NCI-H2171 (cell line): ENCODE results near the gene JUP.

Source experiments
- DNase-seq: peaks from one replicate; lab custom pipeline; 2025; lab: John Stamatoyannopoulos, UW

Gene JUP

DNA sequence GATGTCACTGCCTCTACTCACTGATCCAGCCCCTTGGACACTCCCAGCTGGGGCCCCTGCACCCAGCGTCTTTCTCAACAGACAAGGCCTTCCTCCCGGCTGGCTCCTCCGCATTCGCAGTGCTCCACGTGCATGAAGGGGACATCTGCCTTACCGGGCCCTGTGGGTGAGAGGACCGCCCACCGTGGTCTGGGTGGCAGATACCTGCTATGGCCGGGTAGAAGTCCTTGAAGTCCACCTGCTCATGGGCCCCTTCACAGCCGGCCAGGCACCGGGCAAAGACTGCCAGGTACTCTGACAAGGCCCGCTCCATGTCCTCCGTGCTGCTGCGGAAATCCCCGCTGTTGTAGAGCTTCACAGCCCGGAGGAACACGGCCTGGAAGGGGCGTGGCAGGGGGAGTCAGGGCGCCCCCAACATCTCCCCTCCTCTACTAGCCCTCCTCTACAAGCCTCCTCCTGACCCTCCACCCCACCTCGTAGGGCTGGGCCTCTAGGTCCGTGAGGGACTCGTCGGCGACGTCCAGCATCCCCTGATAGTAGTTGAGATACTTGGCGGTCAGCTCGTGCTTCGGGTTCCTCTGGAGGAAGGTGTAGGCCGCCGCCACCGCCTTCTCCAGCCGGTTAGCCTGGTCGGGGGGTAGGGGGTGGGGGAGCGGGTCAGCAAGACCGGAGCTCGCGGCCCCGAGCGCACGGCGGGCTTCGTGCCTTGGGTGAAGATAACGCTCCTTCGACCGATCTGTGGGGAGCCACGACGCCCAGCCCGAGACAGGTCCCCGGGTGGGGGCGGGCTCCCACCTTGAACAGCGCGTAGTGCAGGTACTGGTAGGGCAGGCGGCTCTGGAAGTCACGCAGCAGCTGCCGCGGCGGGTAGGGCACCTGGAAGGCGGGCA is 24.4 kb upstream of the JUP start:
- no peak for DNase-seq

DNA sequence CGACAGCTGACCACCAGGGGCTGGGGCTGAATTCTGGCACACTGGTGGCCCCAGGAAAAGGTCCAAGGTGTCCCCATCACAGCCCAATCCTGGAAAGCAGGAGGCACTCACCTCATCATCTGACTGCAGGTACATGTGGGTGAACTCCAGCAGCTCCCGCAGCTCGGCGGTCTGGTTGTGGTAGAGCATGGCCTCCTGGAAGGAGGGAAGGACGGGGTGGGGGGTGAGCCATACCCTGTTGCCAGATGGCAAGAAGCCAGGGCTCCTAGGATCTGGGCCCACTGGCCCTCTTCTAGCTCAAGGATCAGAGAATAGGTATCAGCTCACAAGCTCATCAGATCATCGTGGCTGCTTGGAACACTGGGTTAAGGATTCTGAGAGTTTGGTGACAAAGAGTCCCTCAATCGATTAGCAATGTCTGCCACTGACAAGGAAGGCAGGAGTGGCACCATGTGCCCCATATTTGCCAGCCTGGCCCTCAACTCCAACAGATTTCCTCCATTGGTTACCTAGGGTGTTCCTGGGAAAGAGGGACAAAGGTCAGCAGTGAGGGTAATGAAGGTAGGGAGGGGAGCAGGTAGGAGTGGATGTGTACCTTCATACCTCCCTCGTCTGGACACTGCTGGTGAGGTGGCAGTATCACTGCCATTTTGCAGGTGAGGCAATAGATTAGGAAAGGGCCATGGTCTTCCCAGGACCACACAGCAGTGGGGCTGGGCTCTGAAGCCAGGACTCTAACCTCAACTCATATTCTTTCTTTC is 20.4 kb upstream of the JUP start:
- DNase-seq = no peak

DNA sequence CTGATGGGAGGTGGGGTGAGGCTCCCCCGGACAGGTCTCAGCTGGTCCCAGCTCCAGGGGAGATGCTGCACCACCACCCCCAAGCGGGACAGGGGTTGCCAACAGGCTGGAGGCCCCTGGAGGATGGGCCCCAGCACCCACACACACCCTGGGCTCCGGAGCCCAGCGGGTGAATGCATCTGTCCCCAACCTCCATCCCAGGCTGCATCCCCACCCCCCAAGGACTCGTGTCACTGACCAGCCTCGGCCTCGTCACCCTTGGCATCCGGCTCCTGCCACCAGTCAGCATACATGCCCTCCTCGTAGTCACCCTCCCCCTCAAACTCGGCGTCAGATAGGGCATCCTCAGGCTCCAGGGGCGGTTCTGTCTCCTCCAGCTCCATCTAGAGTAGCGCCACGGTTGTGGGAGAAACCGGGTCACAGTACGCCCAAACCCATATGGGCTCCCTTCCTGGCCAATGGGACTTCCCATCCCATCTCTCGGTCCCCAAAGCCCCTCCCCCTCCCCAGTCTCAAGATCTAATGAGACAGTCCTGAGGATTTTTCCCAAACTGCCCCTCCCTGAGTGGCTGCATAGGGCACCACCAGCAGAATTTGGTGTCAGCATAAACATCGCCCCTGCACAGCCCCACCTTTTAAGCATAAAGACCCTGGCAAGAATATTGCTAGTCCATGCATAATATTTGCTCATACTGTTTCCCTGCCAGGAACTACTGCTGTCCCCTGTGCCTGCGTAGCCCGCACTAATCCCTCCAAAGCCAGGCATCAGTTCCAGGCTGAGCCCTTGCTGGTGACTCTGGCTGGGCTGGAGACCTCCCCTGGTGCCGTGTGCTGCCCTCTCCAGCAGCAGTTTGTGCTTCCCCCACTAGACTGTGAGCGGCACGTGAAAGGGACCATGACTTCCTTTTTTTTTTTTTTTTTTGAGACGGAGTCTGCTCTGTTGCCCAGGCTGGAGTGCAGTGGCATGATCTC is 16.8 kb upstream of the JUP start:
- no peak for DNase-seq

DNA sequence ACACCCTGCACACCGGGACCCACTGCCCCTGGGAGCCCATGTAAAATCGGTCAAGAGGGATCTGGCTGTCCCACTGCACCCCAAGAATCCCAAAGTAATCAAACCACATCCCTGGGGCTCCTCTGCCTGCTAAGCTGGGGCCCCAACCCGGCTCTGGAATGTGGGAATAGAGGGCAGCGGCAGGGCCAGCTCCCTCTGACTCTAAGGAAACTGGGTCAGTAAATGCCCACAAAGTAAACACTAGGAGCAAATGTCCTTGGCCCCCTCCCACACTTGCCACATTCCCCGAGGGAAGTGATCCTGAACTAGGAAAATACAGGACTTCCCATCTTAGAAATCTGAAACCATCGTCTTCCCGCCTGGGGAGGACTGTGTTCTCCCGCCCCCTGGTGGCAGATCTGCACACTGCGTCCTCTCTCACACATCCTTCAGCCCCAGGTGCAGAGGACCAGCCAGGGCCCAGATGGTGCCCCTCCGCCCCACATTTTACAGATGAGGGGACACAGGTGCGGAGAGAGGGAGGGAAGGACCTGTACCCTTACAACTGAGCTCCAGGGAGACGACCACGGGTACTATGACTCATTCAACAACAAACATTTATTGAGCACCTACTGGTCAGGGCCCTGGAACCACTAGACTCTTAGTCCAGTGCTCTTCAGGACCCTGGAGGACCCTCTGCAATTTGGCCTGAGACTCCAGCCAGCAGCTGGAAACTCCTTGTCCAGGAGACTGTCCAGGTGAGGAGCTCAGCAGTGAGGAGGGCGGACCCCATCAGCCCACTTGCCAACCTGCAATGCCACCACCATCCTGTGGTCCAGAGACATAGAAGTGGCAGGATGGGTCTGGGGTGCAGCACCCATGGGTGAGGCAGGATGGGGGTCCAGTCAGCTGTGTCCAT is 15.1 kb upstream of the JUP start:
- DNase-seq = peak; percentile 82

DNA sequence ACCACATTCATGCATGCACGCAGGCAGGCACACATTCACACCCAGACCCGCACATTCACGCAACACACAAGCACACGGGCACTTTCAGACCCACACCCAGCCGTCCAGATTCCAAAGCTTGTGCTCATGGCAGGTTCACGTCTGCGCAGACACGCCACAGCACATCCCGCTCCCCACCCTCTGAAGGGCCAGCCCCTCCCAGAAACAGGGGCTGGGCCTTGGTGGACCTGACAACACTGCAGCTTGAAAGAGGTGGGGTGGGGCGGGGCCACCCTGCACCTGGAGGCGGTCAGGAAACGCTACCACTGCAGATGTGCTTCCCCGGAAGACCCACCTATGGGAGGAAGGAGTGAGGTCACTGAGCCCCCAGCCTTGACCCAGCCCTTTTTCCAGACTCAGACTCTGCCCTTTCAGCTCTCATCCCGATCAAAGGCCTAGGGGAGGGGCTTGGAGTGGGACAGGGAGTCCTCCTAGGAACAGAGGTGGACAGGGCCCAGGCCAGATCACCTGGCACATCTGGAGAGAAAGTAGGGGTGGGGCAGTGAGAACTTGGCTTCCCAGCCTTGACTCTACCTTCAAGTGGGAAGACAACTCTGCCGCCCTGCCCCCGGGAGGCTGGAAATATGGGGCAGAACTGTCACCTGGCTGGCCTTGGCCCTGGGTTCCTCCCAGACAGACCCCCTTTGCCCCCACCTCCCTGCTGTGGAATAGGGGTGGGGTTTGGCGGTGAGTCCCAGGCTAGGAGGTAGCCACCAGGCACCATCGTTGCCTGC is 14.3 kb upstream of the JUP start:
- DNase-seq = no peak

DNA sequence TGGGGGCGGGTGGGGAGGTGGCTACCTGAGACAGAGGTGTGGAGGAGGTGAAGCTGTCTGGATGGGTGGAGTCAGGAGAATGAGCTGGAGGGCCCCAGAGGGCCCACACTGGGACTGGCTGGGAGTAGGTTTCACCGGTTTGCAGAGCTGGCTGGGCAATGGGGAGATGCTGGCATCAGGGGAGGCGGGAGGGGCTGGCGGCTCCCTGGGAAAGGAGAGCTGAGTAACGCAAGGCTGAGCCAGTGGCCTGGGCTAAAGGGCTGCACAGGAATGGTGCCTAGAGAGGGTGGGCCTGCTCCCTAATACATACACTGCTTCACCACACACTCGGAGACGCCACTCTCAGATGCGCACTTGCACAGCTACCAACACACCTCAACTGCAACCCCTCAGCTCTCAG is 12.9 kb upstream of the JUP start:
- DNase-seq = no peak

DNA sequence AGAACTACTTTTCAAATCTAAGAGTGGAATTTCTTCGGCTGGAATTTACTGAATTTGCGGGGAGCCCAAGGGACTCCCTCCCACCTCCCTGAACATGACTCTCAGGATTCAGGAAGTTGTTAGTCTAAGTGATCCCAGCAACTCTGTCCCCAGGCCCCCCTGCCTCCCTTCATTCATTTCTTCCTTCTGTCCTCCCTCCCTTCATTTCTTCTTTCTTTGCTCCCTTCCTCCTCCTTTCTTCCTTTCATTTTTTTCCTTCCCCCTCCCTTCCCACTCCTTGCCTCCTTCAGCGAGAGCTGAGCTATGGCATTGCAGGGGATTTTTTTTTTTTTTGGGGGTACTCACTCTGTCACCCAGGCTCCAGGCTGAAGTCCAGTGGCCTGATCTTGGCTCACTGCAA is 10.9 kb upstream of the JUP start:
- DNase-seq = no peak

DNA sequence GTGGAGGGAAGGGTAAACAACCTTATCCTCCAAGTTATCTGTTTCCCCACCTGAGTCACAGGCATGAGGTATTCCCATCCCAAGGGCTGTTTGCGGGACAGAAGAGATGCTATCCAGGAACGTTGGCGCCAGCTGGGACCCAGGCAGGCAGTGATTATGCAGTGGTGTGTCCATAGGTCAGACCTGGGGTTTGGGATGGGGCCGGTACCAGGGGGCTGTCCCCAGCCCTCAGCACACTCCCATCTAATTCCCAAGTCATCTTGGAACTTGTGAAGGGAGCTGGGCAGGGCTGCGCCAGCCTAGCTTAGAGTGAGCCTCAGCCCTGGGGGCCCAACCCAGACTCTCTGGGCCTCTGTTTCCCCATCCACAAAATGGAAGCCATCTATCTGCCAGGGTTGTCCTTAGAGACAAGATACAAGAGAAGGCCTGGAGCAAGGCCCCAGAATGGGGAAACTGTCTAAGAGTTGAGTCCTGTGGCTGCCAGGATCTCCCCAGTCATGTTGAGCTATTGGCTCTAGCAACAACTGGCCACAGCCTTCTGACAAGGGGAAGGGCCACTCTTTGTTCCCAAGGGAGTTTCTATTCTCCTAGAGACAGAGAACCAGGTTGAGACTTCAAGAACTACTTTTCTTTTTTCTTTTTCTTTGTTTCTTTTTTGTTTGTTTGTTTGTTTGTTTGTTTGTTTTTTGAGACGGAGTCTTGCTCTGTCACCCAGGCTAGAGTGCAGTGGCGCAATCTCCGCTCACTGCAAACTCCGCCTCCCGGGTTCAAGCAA is 9.8 kb upstream of the JUP start:
- DNase-seq = no peak

DNA sequence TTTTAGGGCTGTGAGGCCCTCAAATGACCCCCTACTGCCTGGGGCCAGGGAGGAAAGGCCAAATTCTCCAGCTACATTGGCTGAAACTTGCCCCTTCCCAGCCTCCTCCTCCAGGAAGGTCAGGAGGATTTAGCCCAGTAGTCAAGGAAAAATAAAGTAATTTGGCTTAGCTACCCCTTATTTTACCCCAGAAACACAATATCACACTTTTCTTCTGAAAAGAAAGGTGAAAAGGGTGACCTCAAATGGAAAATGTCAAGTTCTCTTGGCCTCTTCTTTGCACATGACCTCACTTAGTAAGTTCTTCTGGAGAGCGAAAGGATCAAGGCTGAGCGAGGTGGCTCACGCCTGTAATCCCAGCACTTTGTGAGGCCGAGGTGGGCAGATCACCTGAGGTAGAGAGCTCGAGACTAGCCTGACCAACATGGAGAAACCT is 8.0 kb upstream of the JUP start:
- no peak for DNase-seq

DNA sequence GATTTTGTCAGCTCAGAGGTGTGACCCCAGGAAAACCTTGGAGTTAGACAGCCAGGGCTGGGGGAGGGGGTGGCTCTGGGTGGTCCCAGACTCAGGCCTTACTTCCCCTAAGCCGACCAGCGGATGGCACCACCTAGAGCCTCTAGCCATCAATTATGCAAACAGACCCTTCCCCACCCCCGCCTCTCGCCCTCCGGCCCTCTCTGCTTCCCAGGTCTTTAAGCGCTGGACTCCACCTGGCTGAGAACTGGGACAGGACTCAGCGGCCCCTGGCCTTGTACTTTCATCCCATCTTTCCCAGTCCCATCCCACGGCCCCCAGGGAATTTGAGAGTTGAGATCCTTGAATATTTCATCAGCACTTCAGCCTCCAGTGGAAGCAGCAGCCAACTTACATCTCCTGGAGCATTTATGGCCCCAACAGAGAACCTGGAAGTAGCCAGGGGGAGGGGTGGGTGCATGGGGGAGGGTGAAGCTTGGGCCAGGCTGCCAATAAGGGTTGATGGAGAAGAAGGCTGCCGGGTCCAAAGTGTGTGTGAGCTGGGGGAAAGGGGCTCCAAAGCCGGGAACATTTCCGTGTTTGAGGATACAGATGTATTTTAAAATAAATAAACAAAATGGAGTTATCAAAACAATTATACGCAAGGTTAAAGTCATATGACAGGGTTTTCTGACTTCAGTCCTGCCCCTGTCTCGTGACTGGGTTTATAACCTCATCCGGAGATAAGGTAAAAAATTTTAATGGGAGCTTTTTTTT is 7.5 kb upstream of the JUP start:
- DNase-seq = no peak

DNA sequence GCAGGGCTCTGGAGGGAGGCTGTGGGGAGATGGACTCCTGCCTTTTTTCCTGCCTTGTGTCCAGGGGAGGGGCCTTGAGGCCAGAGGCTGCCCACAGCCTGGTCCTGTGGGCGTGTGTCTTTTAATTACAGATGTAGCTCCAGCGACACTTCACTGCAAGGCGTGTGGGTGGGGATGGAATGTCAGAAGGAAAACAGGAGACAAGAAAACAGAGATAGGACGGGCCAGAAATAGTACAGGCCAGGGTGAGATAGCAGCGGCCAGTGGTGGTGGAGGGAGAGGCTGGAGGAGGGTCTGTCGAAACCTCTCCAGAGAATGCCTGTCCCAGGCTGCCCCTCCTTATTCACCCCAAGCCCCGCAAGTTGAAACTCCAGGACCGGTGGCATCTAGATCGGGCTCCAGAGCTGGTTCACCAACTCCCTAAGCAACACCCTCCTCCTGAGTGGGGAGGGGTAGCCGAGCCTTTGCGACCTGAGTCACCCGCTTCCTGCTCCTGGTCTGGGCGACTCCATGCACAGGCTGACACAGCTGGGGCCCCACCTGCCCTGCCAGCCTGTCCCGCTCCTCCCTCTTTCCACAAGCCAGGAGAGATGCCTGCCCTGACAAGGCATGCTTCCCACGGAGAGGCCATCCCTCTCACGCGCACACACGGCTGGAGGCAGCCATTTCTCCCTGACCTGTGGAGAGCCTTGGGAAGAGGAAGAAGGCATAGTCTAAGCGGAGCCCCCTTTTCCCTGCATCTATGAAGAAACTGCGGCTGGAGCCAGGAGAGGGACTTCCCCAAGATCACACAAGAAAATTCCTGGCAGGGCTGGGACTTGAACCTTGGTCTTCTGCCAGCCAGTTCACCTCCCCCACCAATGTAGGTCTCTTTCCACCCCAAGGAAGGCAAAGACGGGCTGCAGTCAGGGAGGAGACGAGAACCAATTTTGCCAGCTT is 6.6 kb upstream of the JUP start:
- DNase-seq = no peak

DNA sequence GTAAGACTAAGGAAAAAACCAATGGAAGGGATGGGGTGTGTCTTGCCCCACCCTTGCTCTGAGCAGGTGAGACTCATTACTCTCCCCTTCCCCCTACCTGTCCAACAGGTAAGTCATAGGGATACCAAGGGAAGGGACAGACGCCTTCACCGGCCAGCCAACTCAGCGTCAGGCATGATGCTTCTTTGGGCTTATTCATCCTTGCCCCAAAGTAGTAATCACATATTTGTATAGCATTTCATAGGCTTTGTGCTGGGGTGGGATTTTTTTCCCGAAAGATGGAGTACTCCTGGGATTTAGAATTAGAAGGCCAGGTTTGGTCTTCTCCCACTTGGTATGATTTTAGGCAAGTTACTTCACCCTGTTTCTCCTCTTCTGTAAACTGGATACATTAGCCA is 509 bp upstream of the JUP start:
- DNase-seq = no peak

DNA sequence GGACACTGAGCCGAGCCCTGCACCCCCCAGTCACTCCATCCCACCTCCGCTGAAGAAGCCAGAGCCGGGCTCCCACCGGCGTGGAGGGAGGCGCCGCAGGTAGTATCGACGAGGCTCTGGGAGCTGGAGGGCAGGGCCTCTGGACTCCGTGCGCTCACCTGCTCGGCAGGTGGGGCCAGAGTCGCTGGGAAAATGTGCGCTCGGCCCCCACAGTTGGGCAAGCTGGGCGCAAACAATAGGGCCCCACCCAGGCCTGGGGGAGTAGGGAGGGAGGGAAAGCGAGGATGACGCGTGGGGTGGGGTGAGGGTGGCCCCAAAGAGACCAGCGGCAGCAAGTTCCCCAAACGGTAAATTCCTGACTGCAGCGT is 668 bp downstream of the JUP start:
- no peak for DNase-seq

DNA sequence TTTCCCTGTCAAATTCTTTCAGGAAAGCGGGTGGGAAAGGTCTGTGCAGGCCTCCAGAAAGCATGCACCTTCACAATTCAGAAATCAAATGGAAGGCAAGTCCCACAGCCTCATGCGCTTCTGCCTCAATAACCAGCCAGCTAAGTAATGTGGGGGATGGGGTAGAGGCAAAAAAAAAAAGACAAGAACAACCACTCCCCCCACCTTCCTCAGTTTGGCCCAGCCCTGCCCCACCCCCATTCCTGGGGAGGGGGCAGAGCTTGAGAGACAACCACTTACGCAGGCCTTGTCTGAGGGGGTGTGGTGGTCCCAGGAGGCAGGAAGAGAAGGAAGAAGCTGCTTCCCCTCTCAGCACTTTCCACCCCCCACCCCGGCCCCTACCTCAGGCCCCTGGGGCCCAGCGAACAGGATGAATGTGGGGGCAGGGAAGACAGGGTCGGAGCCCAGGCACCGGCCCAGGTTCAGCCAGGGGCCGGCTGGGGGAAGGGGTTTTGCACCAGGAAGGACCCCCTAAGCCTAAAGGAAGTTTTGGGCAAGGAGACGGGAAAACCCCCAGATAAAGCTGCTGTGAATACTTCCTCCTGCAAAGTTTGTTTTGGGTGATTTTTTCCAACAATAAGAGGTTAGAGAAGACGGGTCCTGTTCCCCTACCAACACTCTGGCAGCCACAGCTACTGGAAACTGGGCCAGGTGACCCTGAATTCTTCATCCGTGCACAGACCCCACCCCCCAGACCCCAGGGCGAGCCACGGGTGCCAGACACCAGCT is 1.2 kb downstream of the JUP start:
- DNase-seq = no peak

DNA sequence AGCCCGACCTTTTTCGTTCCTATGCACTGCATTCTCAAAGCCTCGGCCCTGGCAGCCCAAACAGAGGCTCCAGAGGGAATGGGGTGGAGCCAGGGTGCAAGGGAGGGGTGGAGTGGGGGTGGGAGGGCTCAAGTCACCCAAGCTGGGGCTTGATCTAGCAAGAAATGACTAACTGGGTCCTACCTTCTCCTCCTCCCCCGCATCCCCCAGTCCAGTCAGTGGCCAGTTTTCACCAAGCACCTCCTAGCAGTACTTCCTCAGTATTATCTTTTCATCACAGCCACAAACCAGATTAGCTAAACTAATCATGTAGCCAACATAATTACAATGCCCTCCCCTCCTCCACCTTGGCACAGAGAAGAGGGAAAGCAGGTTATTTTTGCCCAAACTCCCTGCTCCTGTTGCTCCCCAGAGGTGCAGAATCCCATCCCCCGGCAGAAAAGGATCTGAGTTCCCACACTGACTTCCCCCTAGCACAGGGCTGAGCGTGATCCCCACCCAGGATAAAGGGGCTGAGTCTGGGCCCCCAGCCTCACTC is 2.2 kb downstream of the JUP start:
- DNase-seq = no peak

DNA sequence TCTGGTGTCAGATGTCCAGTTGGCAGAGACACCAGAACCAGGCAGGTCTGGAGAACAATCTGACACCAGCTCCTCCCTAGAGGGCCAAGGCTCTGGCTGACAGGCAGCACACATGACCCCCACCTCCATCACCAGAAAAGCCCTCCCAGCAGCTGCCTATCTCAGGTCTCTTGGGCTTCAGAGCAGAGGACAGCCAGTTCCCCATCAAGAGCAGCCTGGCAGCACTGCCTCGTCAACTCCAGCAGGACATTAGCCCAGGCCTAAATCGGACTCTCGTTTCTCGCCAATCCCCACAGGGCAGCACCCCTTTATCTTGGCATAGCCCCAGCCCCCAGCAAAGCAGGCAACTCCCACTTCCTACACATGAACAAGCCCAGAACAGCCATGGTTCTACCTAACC is 4.4 kb downstream of the JUP start:
- no peak for DNase-seq
